GM12878 (cell line): Measurements from ENCODE around the gene MS4A7.

Source experiments
- ASH2L ChIP-seq: fragments of 300-600, 200-600 bp; sonication (generic); IDR thresholded peaks from 2 replicates; pipeline ENCODE4 v1.6.1; 2017; ENCODE audit warnings: low read depth, mild to moderate bottlenecking, borderline replicate concordance
- CHD4 ChIP-seq: fragments of 200-600 bp; sonication (generic); IDR thresholded peaks from 2 replicates; pipeline ENCODE4 v1.6.1; 2016; ENCODE audit warnings: mild to moderate bottlenecking
- CREB1 ChIP-seq: IDR thresholded peaks from 2 replicates; pipeline ENCODE4 v1.6.1; 2012; ENCODE audit warnings: low read depth, mild to moderate bottlenecking, inconsistent platforms
- GATAD2B ChIP-seq: fragments of 450-650 bp; conservative IDR thresholded peaks from 2 replicates; pipeline ENCODE4 v1.6.1; 2017; ENCODE audit warnings: low read depth, mild to moderate bottlenecking, moderate library complexity
- KDM1A ChIP-seq: fragments of 200-600 bp; sonication (generic); IDR thresholded peaks from 2 replicates; pipeline ENCODE4 v1.6.1; 2016; ENCODE audit warnings: borderline replicate concordance
- POLR2A ChIP-seq: IDR thresholded peaks from 2 replicates; pipeline ENCODE4 v1.6.1; 2011; ENCODE audit warnings: low read depth, mild to moderate bottlenecking, low read length
- RAD21 ChIP-seq: IDR thresholded peaks from 2 replicates; pipeline ENCODE4 v1.6.1; 2011; ENCODE audit warnings: mild to moderate bottlenecking, low read depth, low read length, moderate library complexity; ENCODE audit not compliant: insufficient read depth
- RELA ChIP-seq: fragments of 450-650 bp; IDR thresholded peaks from 2 replicates; pipeline ENCODE4 v1.8.0; 2014; ENCODE audit warnings: borderline replicate concordance; ENCODE audit not compliant: partially characterized antibody
- RFX5 ChIP-seq: IDR thresholded peaks from 2 replicates; pipeline ENCODE4 v1.6.1; 2011; ENCODE audit warnings: low read depth, low read length, improper control_type of control experiment
- TF ChIP-seq, protein P1 (sequence below), 3 experiments: IDR thresholded peaks in 2 of 3; conservative IDR thresholded peaks in 1 of 3; 2 replicates each; pipeline ENCODE4 v1.5.1; 2011; ENCODE audit warnings: low read depth in 3 of 3, low read length in 3 of 3, mild to moderate bottlenecking in 3 of 3, control low read depth in 2 of 3, moderate library complexity in 2 of 3, inconsistent platforms in 1 of 3, mixed read lengths in 1 of 3; ENCODE audit not compliant: control insufficient read depth in 2 of 3, insufficient read depth in 1 of 3; ENCODE audit errors: extremely low read depth in 1 of 3
- TF ChIP-seq, protein P2 (sequence below): IDR thresholded peaks from 2 replicates; pipeline ENCODE4 v1.6.1; 2012; ENCODE audit warnings: low read depth, low read length, improper control_type of control experiment

DNA sequence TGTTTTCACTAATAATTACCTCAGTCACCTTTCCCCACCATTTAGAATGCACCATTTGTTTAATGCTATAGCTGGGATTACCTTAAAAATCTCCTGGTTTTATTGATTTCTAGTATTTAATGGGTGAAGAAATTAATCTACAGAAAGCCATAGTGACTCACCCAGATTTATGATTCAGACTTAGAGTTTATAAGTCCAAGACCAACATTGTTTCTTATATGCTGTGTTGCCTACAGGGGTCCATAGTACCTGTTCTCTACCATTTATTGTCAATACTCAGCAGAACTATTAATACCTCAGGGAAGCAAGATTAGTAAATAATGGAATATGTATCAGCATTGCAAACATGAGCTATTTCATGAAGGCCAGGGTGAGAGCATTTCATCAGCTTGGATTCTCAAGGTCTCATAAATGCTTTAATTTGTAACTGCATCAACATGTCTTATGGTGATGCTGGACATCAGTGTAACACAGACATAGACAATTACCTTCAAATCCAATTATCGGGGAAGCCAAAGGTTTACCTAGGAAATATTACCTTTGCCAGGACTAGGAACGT is 8.0 kb upstream of the MS4A7 start:
- TF ChIP-seq GATAD2B (no peak), RAD21 (no peak), KDM1A (no peak), CHD4 (no peak), POLR2A (no peak), CREB1 (no peak), ASH2L (no peak), RFX5 (no peak), RELA (no peak)
- TF ChIP-seq, protein P1, sequence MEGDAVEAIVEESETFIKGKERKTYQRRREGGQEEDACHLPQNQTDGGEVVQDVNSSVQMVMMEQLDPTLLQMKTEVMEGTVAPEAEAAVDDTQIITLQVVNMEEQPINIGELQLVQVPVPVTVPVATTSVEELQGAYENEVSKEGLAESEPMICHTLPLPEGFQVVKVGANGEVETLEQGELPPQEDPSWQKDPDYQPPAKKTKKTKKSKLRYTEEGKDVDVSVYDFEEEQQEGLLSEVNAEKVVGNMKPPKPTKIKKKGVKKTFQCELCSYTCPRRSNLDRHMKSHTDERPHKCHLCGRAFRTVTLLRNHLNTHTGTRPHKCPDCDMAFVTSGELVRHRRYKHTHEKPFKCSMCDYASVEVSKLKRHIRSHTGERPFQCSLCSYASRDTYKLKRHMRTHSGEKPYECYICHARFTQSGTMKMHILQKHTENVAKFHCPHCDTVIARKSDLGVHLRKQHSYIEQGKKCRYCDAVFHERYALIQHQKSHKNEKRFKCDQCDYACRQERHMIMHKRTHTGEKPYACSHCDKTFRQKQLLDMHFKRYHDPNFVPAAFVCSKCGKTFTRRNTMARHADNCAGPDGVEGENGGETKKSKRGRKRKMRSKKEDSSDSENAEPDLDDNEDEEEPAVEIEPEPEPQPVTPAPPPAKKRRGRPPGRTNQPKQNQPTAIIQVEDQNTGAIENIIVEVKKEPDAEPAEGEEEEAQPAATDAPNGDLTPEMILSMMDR (IDR thresholded peaks at IDR 0.05 in 2 of 3, conservative IDR thresholded peaks at IDR 0.05 in 1 of 3; ENCODE audit: control insufficient read depth in 2 of 3, extremely low read depth in 1 of 3, insufficient read depth in 1 of 3, low read depth in 3 of 3, low read length in 3 of 3): no peak
- TF ChIP-seq, protein P2, sequence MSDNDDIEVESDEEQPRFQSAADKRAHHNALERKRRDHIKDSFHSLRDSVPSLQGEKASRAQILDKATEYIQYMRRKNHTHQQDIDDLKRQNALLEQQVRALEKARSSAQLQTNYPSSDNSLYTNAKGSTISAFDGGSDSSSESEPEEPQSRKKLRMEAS: no peak
